Vagina (tissue), 2 donors: ENCODE results near the gene EYS.

Experiments used
- POLR2AphosphoS5 ChIP-seq, 2 donors: sonication (generic); formaldehyde crosslinking; IDR thresholded peaks; one replicate each; pipeline ENCODE4 v1.9.0; 2017; ENCODE audit warnings: antibody characterized with exemption in 2 of 2, mild to moderate bottlenecking in 2 of 2, low read depth in 1 of 2; ENCODE audit not compliant: insufficient read depth in 1 of 2
- TF ChIP-seq, protein P1 (sequence below), 3 experiments: fragments of 450-650 bp in 2 of 3; fragments of 200-600 bp in 1 of 3; sonication (generic) in 1 of 3; IDR thresholded peaks; one replicate each; pipeline ENCODE4 v1.5.1; 2017 to 2019; ENCODE audit warnings: antibody characterized with exemption in 3 of 3, mild to moderate bottlenecking in 2 of 3, moderate library complexity in 2 of 3

DNA sequence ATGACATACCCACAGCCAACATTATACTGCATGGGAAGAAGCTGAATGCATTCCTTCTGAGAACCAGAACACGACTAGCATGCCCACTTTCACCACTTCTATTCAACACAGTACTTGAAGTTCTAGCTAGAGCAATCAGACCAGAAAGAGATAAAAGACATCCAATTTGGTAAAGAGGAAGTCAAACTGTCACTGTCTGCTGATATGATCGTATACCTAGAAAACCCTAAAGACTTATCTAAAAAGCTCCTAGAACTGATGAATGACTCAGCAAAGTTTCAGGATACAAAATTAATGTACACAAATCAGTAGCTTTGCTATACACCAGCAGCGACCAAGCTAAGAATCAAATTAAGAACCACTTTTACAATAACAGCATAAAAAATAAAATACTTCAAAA, 60.5 kb downstream of the EYS start:
- TF ChIP-seq, protein P1, sequence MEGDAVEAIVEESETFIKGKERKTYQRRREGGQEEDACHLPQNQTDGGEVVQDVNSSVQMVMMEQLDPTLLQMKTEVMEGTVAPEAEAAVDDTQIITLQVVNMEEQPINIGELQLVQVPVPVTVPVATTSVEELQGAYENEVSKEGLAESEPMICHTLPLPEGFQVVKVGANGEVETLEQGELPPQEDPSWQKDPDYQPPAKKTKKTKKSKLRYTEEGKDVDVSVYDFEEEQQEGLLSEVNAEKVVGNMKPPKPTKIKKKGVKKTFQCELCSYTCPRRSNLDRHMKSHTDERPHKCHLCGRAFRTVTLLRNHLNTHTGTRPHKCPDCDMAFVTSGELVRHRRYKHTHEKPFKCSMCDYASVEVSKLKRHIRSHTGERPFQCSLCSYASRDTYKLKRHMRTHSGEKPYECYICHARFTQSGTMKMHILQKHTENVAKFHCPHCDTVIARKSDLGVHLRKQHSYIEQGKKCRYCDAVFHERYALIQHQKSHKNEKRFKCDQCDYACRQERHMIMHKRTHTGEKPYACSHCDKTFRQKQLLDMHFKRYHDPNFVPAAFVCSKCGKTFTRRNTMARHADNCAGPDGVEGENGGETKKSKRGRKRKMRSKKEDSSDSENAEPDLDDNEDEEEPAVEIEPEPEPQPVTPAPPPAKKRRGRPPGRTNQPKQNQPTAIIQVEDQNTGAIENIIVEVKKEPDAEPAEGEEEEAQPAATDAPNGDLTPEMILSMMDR (IDR thresholded peaks at IDR 0.05): no peak
- no peak for TF ChIP-seq POLR2AphosphoS5 (IDR thresholded peaks at IDR 0.05; ENCODE audit: insufficient read depth in 1 of 2, low read depth in 1 of 2)
